OCI-LY7 (cell line): ENCODE data around the gene AK5. TPM values are rescaled to one million over a fixed set of nuclear protein-coding genes. Genes with fewer than 3 reads are reported as not detected.
"Not testable (repeated sequence)": the region's sequence is repeated elsewhere in the genome, so short reads cannot be mapped to it uniquely, and the experiment has no call there.

Experiments used
- BruUV-seq: library from RNA; stranded (reverse); fragments of 400-500 nt; replicated peaks from 2 replicates; lab custom pipeline; 2021; lab: Mats Ljungman, UMichigan
- CTCF ChIA-PET: fragments of 300-600 bp; sonication (Branson Sonifier 250); formaldehyde crosslinking; loops from one replicate; lab custom pipeline; 2022; ENCODE audit warnings: antibody characterized with exemption; ENCODE audit not compliant: unreplicated experiment; lab: Charles Lee
- POLR2A ChIA-PET: fragments of 300-600 bp; sonication (Branson Sonifier 250); formaldehyde crosslinking; loops from one replicate; lab custom pipeline; 2022; ENCODE audit warnings: antibody characterized with exemption; lab: Charles Lee
- DNase-seq: peaks from one replicate; pipeline ENCODE4 v3.0.0-alpha.2; 2015; ENCODE audit warnings: low spot score
- H2AFZ ChIP-seq: fragments of 200-600 bp; sonication (generic), shearing (Covaris generic); 2 replicates; pipeline ENCODE4 v1.6.1; 2014; ENCODE audit warnings: mild to moderate bottlenecking, antibody characterized with exemption, low read length, moderate library complexity
- H3K27ac ChIP-seq: fragments of 200-600 bp; sonication (generic); 2 replicates; pipeline ENCODE4 v1.5.1; 2014; ENCODE audit warnings: mixed run types, low read depth, mild to moderate bottlenecking, moderate library complexity, low read length, inconsistent platforms; ENCODE audit not compliant: poor library complexity, severe bottlenecking
- H3K36me3 ChIP-seq: fragments of 200-600 bp; sonication (generic); 2 replicates; pipeline ENCODE4 v1.6.1; 2014; ENCODE audit warnings: mild to moderate bottlenecking, antibody characterized with exemption, low read length, moderate library complexity, mixed read lengths; ENCODE audit not compliant: insufficient read depth
- H3K4me1 ChIP-seq: fragments of 200-600 bp; sonication (generic); 2 replicates; pipeline ENCODE4 v1.5.1; 2014; ENCODE audit warnings: mild to moderate bottlenecking, low read length; ENCODE audit not compliant: insufficient read depth, poor library complexity, severe bottlenecking
- H3K4me2 ChIP-seq: fragments of 200-600 bp; sonication (generic); 2 replicates; pipeline ENCODE4 v1.6.1; 2014; ENCODE audit warnings: mild to moderate bottlenecking, low read length
- H3K4me3 ChIP-seq: fragments of 200-600 bp; sonication (generic); 2 replicates; pipeline ENCODE4 v1.5.1; 2014; ENCODE audit warnings: mild to moderate bottlenecking, low read depth, low read length; ENCODE audit not compliant: poor library complexity, severe bottlenecking
- H3K79me2 ChIP-seq: fragments of 200-600 bp; sonication (generic); 2 replicates; pipeline ENCODE4 v1.6.1; 2016; ENCODE audit warnings: low read depth, mild to moderate bottlenecking, low read length, moderate library complexity, mixed read lengths; ENCODE audit not compliant: insufficient read depth
- H3K9me2 ChIP-seq: fragments of 200-600 bp; sonication (generic); 2 replicates; pipeline ENCODE4 v1.6.1; 2016; ENCODE audit warnings: mild to moderate bottlenecking, low read length, mixed read lengths; ENCODE audit not compliant: insufficient read depth
- H3K9me3 ChIP-seq: fragments of 200-600 bp; sonication (generic); 2 replicates; pipeline ENCODE4 v1.6.1; 2014; ENCODE audit warnings: mild to moderate bottlenecking, mixed run types, low read length, mixed read lengths
- H4K20me1 ChIP-seq: fragments of 200-600 bp; sonication (generic); 2 replicates; pipeline ENCODE4 v1.6.1; 2014; ENCODE audit warnings: mild to moderate bottlenecking, antibody characterized with exemption, low read length, moderate library complexity, mixed read lengths; ENCODE audit not compliant: insufficient read depth
- EZH2phosphoT487 ChIP-seq: fragments of 200-600 bp; sonication (generic); IDR thresholded peaks from 2 replicates; pipeline ENCODE4 v1.6.1; 2018; ENCODE audit warnings: low read depth, borderline replicate concordance, mild to moderate bottlenecking, mixed run types, antibody characterized with exemption, low read length, moderate library complexity, mixed read lengths
- intact Hi-C: fragments of 100-400 bp; cut with micrococcal nuclease; formaldehyde crosslinking; loops from one replicate; pipeline ENCODE4 v1.10.0; 2022; ENCODE audit not compliant: unreplicated experiment
- total RNA-seq, 2 experiments: library from RNA; depleted of rRNA in 1 of 2; stranded (reverse); fragments of >200 nt in 1 of 2; shearing (Covaris generic) in 1 of 2; gene quantifications; 2 replicates each; pipeline ENCODE4 v1.2.3, GENCODE V29; 2014 to 2022
- TF ChIP-seq, protein P1 (sequence below): fragments of 200-600 bp; sonication (generic); conservative IDR thresholded peaks from 2 replicates; pipeline ENCODE4 v1.5.1; 2014; ENCODE audit warnings: mild to moderate bottlenecking, antibody characterized with exemption, low read length, moderate library complexity, mixed read lengths

AK5 gene
- total RNA-seq, 2 experiments from 2014 or later, result not detected

GRCh38 chr1:77514921-77515776 is 233.3 kb downstream of the AK5 start:
- CTCF ChIA-PET, result interaction anchor here (1.1 kb wide), 1 partner anchor 431 kb away, joined by 4 read pairs; no protein-coding TSS in a partner anchor

DNA sequence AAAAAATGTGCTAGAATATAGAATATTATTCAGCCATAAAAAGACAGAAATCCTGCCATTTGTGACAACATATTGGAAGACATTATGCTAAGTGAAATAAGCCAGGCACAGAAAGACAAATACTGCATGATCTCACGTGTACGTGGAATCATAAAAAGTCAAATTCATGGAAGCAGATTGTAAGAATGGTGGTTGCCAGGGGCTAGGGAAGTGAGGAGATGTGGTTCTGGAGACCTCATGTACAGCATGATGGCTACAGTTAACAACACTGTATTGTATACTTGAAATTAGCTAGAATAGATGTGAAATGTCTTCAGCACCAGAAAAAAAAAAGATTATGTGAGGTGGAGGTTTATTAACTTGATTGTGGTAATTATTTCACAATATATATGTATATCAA is 234.3 kb downstream of the AK5 start:
- Histone ChIP-seq H3K4me1 (no peaks in the 10 kb centered on the region), H3K4me2 (no peak overlapping the region), H2AFZ (no peak overlapping the region), H4K20me1 (no peaks in the 10 kb centered on the region), H3K9me2 (no peaks in the 10 kb centered on the region), H3K36me3 (no peaks in the 10 kb centered on the region), H3K9me3 (no peaks in the 10 kb centered on the region), H3K79me2 (no peaks in the 10 kb centered on the region), H3K27ac (no peak overlapping the region), H3K4me3 (no peak overlapping the region)
- TF ChIP-seq, protein P1, sequence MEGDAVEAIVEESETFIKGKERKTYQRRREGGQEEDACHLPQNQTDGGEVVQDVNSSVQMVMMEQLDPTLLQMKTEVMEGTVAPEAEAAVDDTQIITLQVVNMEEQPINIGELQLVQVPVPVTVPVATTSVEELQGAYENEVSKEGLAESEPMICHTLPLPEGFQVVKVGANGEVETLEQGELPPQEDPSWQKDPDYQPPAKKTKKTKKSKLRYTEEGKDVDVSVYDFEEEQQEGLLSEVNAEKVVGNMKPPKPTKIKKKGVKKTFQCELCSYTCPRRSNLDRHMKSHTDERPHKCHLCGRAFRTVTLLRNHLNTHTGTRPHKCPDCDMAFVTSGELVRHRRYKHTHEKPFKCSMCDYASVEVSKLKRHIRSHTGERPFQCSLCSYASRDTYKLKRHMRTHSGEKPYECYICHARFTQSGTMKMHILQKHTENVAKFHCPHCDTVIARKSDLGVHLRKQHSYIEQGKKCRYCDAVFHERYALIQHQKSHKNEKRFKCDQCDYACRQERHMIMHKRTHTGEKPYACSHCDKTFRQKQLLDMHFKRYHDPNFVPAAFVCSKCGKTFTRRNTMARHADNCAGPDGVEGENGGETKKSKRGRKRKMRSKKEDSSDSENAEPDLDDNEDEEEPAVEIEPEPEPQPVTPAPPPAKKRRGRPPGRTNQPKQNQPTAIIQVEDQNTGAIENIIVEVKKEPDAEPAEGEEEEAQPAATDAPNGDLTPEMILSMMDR, result no peak
- no peak for TF ChIP-seq EZH2phosphoT487
- intact Hi-C loops, result no loop called here
- ChIA-PET CTCF (interaction anchor here (1.1 kb wide), 1 partner anchor 431 kb away, joined by 4 read pairs; no protein-coding TSS in a partner anchor), POLR2A (no interaction called here)
- BruUV-seq, result no TSS peak
- DNase-seq, result no peak

More at GRCh38 chr1:77514921-77515776, 233.3 kb downstream of the AK5 start:
- H2AFZ ChIP-seq, result no peak overlapping the region
- POLR2A ChIA-PET, result interaction anchor here (0.7 kb wide), 1 partner anchor 1247 kb away, joined by 4 read pairs; no protein-coding TSS in a partner anchor
- H3K4me3 ChIP-seq, result no peak overlapping the region
- DNase-seq, result peak; percentile 37
- no TSS peak for BruUV-seq
- H3K27ac ChIP-seq, result no peak overlapping the region
- no peaks in the 10 kb centered on the region for H3K36me3 ChIP-seq
- no peaks in the 10 kb centered on the region for H3K9me3 ChIP-seq
- intact Hi-C loops, result no loop called here
- no peaks in the 10 kb centered on the region for H4K20me1 ChIP-seq
- TF ChIP-seq, protein P1, result no peak
- no peak for TF ChIP-seq EZH2phosphoT487
- no peaks in the 10 kb centered on the region for H3K79me2 ChIP-seq
- no peak overlapping the region for H3K4me2 ChIP-seq
- no peaks in the 10 kb centered on the region for H3K4me1 ChIP-seq
- H3K9me2 ChIP-seq, result no peaks in the 10 kb centered on the region

GRCh38 chr1:77524038-77524437 is 242.2 kb downstream of the AK5 start:
- TF ChIP-seq, protein P1, result no peak
- no peak for TF ChIP-seq EZH2phosphoT487
- Histone ChIP-seq H3K4me1 (no peaks in the 10 kb centered on the region), H3K27ac (no peak overlapping the region), H3K9me3 (no peaks in the 10 kb centered on the region), H2AFZ (no peak overlapping the region), H3K79me2 (no peaks in the 10 kb centered on the region), H3K9me2 (no peaks in the 10 kb centered on the region), H3K4me3 (no peak overlapping the region), H3K36me3 (no peaks in the 10 kb centered on the region), H3K4me2 (no peak overlapping the region), H4K20me1 (no peaks in the 10 kb centered on the region)
- no peak for DNase-seq
- intact Hi-C loops, result no loop called here
- POLR2A ChIA-PET, result no interaction called here
- CTCF ChIA-PET, result no interaction called here
- BruUV-seq, result no TSS peak

GRCh38 chr1:77531149-77531548 is 249.3 kb downstream of the AK5 start:
- H3K4me3 ChIP-seq, H3K27ac ChIP-seq, DNase-seq, H2AFZ ChIP-seq, H3K79me2 ChIP-seq, CTCF ChIA-PET, H3K4me1 ChIP-seq, H3K9me2 ChIP-seq, H3K4me2 ChIP-seq, intact Hi-C loops, H3K36me3 ChIP-seq, H4K20me1 ChIP-seq, BruUV-seq, H3K9me3 ChIP-seq: not testable (repeated sequence)
- POLR2A ChIA-PET, result interaction anchor here (1.3 kb wide), 1 partner anchor 10 kb away, joined by 3 read pairs; no protein-coding TSS in a partner anchor
